Measurements from ENCODE around the gene DCPS. TPM values are rescaled to one million over a fixed set of nuclear protein-coding genes. Genes with fewer than 3 reads are reported as not detected.
A peak's percentile ranks its signal among the peaks of the same experiment; 100 is the strongest.

The DCPS gene
- total RNA-seq, 4 donors from 2014 or later = 6.7 to 23.9 (median 7.9) TPM

DNA sequence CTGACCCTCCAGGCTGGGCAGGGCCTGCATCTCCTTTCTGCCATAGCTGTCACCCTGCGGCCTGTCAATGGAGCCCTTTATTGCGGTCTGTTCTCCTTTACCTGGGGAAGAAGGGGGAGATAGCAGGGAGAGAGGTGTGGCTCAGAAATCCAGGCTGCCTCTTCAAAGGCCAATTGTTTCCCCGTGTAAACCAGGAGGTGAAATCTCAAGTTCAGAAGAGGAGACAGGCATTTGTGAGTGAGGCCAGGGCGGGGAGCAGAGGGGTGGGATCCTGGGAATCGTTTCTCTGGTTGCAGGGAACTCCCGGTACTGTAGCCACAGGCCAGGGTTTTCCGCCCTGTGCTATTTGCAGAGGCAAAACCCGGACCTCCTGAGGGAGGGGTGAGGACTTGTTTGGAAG lies 9.1 kb downstream of the DCPS start:
- H3K27me3 ChIP-seq = no peaks in the 10 kb centered on the region
- H3K4me3 ChIP-seq = no peak overlapping the region
- H3K4me1 ChIP-seq = peaks cover 0 to 12% (median under 1%) of the 10 kb centered on the region in 4 donors
- no peak overlapping the region for H3K27ac ChIP-seq
- no peak for TF ChIP-seq POLR2A (IDR thresholded peaks at IDR 0.05)
- TF ChIP-seq, protein P1, sequence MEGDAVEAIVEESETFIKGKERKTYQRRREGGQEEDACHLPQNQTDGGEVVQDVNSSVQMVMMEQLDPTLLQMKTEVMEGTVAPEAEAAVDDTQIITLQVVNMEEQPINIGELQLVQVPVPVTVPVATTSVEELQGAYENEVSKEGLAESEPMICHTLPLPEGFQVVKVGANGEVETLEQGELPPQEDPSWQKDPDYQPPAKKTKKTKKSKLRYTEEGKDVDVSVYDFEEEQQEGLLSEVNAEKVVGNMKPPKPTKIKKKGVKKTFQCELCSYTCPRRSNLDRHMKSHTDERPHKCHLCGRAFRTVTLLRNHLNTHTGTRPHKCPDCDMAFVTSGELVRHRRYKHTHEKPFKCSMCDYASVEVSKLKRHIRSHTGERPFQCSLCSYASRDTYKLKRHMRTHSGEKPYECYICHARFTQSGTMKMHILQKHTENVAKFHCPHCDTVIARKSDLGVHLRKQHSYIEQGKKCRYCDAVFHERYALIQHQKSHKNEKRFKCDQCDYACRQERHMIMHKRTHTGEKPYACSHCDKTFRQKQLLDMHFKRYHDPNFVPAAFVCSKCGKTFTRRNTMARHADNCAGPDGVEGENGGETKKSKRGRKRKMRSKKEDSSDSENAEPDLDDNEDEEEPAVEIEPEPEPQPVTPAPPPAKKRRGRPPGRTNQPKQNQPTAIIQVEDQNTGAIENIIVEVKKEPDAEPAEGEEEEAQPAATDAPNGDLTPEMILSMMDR (IDR thresholded peaks at IDR 0.05) = no peak
- peak in 1 of 3 donors; percentile 43 for DNase-seq
- H3K36me3 ChIP-seq = no peaks in the 10 kb centered on the region
- H3K9me3 ChIP-seq = no peaks in the 10 kb centered on the region

DNA sequence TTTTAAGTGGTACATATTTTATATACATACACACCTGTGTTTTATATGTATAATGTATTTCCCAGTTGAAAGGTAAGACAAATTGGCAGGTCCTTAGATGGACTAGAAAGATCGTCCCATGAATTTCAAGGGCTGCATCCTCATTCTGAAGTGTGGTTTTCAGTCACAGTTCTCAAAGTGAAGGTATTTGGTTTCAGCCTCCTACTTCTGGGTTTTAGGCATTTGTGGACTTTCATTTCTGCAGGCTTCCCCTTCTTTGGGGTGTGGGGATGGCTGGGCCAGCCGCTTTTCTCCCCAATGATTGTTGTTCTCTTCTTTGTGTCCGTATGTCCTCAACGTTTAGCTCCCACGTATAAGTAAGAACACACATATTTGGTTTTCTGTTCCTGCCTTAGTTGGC lies 10.0 kb downstream of the DCPS start:
- TF ChIP-seq POLR2A (IDR thresholded peaks at IDR 0.05) = no peak
- TF ChIP-seq, protein P1 (IDR thresholded peaks at IDR 0.05) = no peak
- Histone ChIP-seq H3K27me3 (no peaks in the 10 kb centered on the region), H3K36me3 (no peaks in the 10 kb centered on the region), H3K27ac (no peak overlapping the region), H3K9me3 (no peaks in the 10 kb centered on the region), H3K4me1 (peaks cover 0 to 21% (median 3%) of the 10 kb centered on the region in 4 donors), H3K4me3 (no peak overlapping the region)
- DNase-seq = peak in 1 of 3 donors; percentile 7

DNA sequence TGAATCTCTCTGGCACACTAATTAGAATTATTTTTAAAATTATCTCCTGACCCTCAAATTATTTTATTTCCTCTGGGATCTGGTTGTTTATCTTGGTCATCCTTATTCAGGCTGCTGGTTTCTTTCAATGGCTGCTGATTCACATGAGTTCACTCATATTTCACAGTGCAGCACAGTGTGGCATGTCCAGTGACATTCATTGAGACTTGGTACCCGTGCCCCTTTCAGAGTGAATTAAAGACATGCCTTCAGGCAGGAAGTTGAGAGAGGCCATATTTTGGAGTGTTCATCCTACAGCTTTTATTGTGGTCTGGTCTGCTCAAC lies 13.5 kb downstream of the DCPS start:
- Histone ChIP-seq H3K27ac (peak overlapping the region; percentile 63 to 82 (median 68)), H3K4me1 (peaks cover 0 to 21% (median 3%) of the 10 kb centered on the region in 4 donors)
- DNase-seq = no peak

DNA sequence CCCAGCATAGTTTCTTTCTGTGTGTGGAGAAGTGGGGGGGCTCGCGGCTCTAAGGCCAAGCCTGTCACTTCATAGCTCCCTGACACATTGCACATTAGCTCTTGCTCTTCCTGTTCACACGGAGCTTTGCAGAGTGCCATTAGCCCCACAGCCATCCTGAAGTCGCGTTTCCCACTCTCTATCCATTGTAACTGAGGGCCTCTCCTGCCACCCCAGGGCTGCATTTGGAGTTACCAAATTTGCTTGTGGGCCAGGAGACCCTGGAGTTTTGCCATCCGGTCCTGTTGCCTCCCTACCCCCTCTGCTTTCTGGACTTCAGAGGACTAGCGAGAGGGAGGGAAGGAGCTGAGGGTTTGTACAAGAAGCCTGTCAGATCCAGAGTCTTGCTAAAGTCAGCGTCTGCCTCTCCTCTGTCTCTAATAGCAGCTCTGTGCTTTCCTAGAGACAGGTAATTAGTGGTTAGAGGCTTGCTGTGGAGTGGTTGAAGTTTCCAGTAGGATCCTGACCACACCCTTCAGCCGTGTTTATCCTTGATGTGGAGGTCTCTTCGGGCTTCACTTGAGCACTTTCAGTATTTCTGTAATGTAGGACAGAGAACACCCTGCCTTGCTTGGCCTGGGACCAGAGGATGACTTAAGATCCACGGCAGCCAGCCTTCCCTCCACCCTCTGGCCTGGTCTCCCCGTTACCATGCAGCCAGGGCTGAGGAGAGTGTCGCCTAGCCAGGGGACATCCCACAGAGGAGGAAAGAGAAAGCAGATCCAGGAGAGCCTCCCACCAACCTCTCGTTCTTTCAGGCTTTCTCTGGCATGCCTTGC lies 14.1 kb downstream of the DCPS start:
- peaks cover 0 to 21% (median 3%) of the 10 kb centered on the region in 4 donors for H3K4me1 ChIP-seq
- peak overlapping the region in 2 of 4 donors; percentile 3 to 20 for H3K4me3 ChIP-seq
- peak in 2 of 3 donors; percentile 41 to 62 for DNase-seq
- no peaks in the 10 kb centered on the region for H3K36me3 ChIP-seq
- H3K27me3 ChIP-seq = no peaks in the 10 kb centered on the region
- H3K9me3 ChIP-seq = no peaks in the 10 kb centered on the region
- TF ChIP-seq, protein P1 (IDR thresholded peaks at IDR 0.05) = no peak
- TF ChIP-seq POLR2A (IDR thresholded peaks at IDR 0.05) = no peak
- peak overlapping the region; percentile 63 to 82 (median 68) for H3K27ac ChIP-seq

More for the DNA sequence above, 13.5 kb downstream of the DCPS start:
- no peak overlapping the region for H3K4me3 ChIP-seq
- H3K27me3 ChIP-seq = no peaks in the 10 kb centered on the region
- no peaks in the 10 kb centered on the region for H3K9me3 ChIP-seq
- H3K36me3 ChIP-seq = no peaks in the 10 kb centered on the region
- no peak for TF ChIP-seq POLR2A (IDR thresholded peaks at IDR 0.05)
- TF ChIP-seq, protein P1 (IDR thresholded peaks at IDR 0.05) = no peak

DNA sequence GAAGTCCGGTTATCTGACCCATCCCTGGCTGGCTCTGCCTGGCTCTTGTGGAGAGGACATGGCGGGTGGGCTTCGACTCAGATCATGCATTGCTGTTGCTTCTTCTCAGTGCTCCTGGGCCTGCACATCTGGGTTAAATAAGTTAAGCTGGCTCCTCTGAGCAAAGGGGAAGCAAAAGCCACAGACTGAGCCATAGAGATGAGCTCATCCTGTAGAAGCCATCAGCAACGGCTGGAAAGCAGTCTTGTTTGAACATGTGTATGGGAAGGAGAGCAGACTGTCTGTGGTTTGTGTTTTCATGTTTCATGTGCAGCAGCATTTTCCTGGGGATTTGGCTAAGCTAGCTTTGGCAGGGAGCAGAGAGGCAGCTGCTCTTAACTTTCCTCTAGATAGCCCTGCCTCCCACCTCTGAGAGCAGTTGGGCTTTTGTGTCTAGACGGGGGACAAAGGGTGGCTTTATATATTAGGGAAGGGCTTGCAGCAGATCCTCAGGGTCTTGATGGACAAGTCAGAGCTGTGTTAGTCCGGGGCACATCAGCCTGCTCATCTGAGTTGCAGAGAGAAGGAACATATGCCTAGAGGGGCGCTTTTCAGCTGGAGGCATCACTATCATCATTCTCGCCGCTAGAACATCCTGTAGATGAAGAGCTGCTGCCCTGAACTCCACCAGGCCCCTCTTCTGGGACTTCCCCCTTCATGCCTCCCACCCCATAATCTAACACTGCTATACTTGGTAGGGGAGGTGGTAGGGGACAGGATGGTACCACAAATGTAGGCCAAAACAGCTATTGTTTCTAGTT lies 14.9 kb downstream of the DCPS start:
- peak overlapping the region in 2 of 4 donors; percentile 3 to 20 for H3K4me3 ChIP-seq
- peak overlapping the region; percentile 63 to 82 (median 68) for H3K27ac ChIP-seq
- DNase-seq = peak in 1 of 3 donors; percentile 52
- no peaks in the 10 kb centered on the region for H3K9me3 ChIP-seq
- no peaks in the 10 kb centered on the region for H3K36me3 ChIP-seq
- H3K27me3 ChIP-seq = no peaks in the 10 kb centered on the region
- peaks cover 0 to 21% (median 3%) of the 10 kb centered on the region in 4 donors for H3K4me1 ChIP-seq
- TF ChIP-seq POLR2A (IDR thresholded peaks at IDR 0.05) = no peak

DNA sequence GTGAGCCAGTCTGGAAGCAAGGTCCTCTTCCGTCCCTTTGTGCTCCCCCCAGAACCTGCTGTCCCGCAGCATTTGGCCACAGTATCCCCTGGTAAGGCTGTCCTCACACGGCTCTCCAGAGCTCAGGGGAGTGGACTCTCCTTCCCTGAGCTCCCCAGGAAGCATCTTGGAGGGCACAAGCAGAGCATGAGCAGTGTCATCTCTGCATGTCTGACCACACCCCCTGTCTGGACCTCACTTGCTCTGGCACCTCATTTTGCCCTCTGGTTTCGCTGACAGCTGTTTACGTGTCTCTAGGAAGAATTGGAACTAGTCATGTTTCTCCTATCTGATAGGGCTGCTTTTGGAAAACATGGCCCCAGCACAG lies 15.5 kb downstream of the DCPS start:
- no peaks in the 10 kb centered on the region for H3K36me3 ChIP-seq
- TF ChIP-seq, protein P1 (IDR thresholded peaks at IDR 0.05) = no peak
- TF ChIP-seq POLR2A (IDR thresholded peaks at IDR 0.05) = no peak
- H3K4me3 ChIP-seq = no peak overlapping the region
- peaks cover 0 to 21% (median 3%) of the 10 kb centered on the region in 4 donors for H3K4me1 ChIP-seq
- no peaks in the 10 kb centered on the region for H3K9me3 ChIP-seq
- peak overlapping the region; percentile 13 to 82 (median 68) for H3K27ac ChIP-seq
- DNase-seq = peak in 1 of 3 donors; percentile 36
- H3K27me3 ChIP-seq = no peaks in the 10 kb centered on the region

Measured in Peyer's patch (tissue), 4 donors.